ENCODE measurements around the gene SURF1. TPM values are rescaled to one million over a fixed set of nuclear protein-coding genes. Genes with fewer than 3 reads are reported as not detected.
A peak's percentile ranks its signal among the peaks of the same experiment; 100 is the strongest.

The SURF1 gene
- total RNA-seq, 1 donor from 2014 or later: 56.1 TPM

GRCh38 chr9:133304158-133304470, 52.2 kb downstream of the SURF1 start:
- Mint-ChIP-seq H3K27me3 (ENCODE audit: unreplicated experiment) (peaks cover 5% of the 10 kb centered on the region), H3K36me3 (ENCODE audit: unreplicated experiment) (peaks cover 19% of the 10 kb centered on the region), H3K9me3 (ENCODE audit: unreplicated experiment) (peaks cover 10% of the 10 kb centered on the region), H3K4me1 (ENCODE audit: low read depth, unreplicated experiment) (peaks cover 18% of the 10 kb centered on the region), H3K27ac (ENCODE audit: unreplicated experiment) (no peak overlapping the region), H3K4me3 (ENCODE audit: unreplicated experiment) (no peak overlapping the region)
- TF ChIP-seq, protein P1, sequence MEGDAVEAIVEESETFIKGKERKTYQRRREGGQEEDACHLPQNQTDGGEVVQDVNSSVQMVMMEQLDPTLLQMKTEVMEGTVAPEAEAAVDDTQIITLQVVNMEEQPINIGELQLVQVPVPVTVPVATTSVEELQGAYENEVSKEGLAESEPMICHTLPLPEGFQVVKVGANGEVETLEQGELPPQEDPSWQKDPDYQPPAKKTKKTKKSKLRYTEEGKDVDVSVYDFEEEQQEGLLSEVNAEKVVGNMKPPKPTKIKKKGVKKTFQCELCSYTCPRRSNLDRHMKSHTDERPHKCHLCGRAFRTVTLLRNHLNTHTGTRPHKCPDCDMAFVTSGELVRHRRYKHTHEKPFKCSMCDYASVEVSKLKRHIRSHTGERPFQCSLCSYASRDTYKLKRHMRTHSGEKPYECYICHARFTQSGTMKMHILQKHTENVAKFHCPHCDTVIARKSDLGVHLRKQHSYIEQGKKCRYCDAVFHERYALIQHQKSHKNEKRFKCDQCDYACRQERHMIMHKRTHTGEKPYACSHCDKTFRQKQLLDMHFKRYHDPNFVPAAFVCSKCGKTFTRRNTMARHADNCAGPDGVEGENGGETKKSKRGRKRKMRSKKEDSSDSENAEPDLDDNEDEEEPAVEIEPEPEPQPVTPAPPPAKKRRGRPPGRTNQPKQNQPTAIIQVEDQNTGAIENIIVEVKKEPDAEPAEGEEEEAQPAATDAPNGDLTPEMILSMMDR (IDR thresholded peaks at IDR 0.05; ENCODE audit: partially characterized antibody, unreplicated experiment): no peak
- DNase-seq: peak; percentile 41

DNA sequence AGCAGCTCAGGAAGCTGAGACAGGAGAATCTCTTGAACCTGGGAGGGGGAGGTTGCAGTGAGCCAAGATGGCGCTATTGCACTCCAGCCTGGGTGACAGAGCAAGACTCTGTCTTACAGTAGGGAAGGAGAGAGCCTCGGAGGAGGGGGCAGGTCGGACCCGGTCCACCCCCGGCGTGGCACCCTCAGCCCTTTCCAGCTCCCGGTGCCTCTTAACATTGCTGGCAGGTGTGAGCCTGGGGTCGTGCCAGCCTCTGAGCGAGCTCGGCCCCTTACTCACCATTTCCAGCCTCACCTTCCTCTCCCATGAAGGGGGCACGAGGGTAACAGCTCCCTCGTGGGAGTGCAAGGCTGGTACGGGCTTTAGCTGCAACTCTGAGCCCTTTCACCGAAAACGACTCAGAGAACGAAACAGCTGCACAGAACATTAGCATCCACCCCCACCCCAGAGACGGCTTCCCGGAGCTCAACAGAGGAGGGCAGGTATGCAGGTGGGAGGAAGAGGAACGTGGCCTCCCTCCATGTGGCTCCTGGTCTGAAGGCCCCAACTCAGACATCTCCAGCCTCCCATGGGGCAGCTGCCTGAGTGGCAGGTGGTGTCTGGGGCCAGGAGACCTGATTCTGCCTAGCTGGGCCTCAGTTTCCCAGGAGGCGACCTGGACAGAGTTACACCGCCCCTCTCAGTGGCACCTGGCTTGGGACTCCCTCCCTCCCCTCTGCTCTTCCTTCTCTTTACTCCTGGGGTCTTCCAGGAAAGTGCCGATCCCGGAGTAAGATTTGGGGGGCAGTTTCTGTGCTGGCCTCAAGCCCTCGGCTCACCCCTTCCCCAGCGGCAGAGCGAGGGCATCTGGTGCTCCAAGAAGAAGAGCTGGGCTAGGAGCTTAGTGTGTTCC, 52.8 kb downstream of the SURF1 start:
- peaks cover 16% of the 10 kb centered on the region for H3K36me3 Mint-ChIP-seq (ENCODE audit: unreplicated experiment)
- H3K9me3 Mint-ChIP-seq (ENCODE audit: unreplicated experiment): peaks cover 9% of the 10 kb centered on the region
- H3K4me1 Mint-ChIP-seq (ENCODE audit: low read depth, unreplicated experiment): peaks cover 18% of the 10 kb centered on the region
- TF ChIP-seq, protein P1 (IDR thresholded peaks at IDR 0.05; ENCODE audit: partially characterized antibody, unreplicated experiment): no peak
- H3K27me3 Mint-ChIP-seq (ENCODE audit: unreplicated experiment): peaks cover 5% of the 10 kb centered on the region
- no peak overlapping the region for H3K27ac Mint-ChIP-seq (ENCODE audit: unreplicated experiment)
- DNase-seq: no peak
- no peak overlapping the region for H3K4me3 Mint-ChIP-seq (ENCODE audit: unreplicated experiment)

Other genes with a start within 250 kb of the SURF1 start
- 449 TPM for gene RALGDS, start 235.2 kb downstream of the SURF1 start, total RNA-seq (ENCODE audit: unreplicated experiment)
- 1.3 TPM for gene GBGT1, start 192.6 kb downstream of the SURF1 start, total RNA-seq (ENCODE audit: unreplicated experiment)
- not detected for gene OBP2B, start 147.2 kb downstream of the SURF1 start, total RNA-seq (ENCODE audit: unreplicated experiment)
- not detected for gene ABO, start 81.3 kb downstream of the SURF1 start, total RNA-seq (ENCODE audit: unreplicated experiment)
- 15.0 TPM for gene SURF6, start 20.3 kb downstream of the SURF1 start, total RNA-seq (ENCODE audit: unreplicated experiment)
- gene MED22, start 8.4 kb downstream of the SURF1 start, total RNA-seq (ENCODE audit: unreplicated experiment): 35.7 TPM
- 1,442 TPM for gene RPL7A, start 8.3 kb downstream of the SURF1 start, total RNA-seq (ENCODE audit: unreplicated experiment)
- gene SURF2, start 63 bp upstream of the SURF1 start, total RNA-seq (ENCODE audit: unreplicated experiment): 24.0 TPM
- 111 TPM for gene SURF4, start 19.6 kb upstream of the SURF1 start, total RNA-seq (ENCODE audit: unreplicated experiment)
- 2.6 TPM for gene STKLD1, start 19.9 kb upstream of the SURF1 start, total RNA-seq (ENCODE audit: unreplicated experiment)
- gene REXO4, start 61.5 kb upstream of the SURF1 start, total RNA-seq (ENCODE audit: unreplicated experiment): 20.4 TPM
- gene ADAMTS13, start 65.9 kb upstream of the SURF1 start, total RNA-seq (ENCODE audit: unreplicated experiment): 27.9 TPM
- 45.4 TPM for gene CACFD1, start 103.5 kb upstream of the SURF1 start, total RNA-seq (ENCODE audit: unreplicated experiment)
- 104 TPM for gene SLC2A6, start 122.6 kb upstream of the SURF1 start, total RNA-seq (ENCODE audit: unreplicated experiment)
- gene MYMK, start 168.5 kb upstream of the SURF1 start, total RNA-seq (ENCODE audit: unreplicated experiment): not detected
- gene ADAMTSL2, start 178.2 kb upstream of the SURF1 start, total RNA-seq (ENCODE audit: unreplicated experiment): 1.3 TPM